GM12872 (cell line): ENCODE data around the gene TAF4.

ENCODE experiments used
- TF ChIP-seq, protein P1 (sequence below): IDR thresholded peaks from 3 replicates; pipeline ENCODE4 v1.5.1; 2011; ENCODE audit warnings: low read depth, mild to moderate bottlenecking, low read length, moderate library complexity; ENCODE audit not compliant: insufficient read depth

Gene TAF4

DNA sequence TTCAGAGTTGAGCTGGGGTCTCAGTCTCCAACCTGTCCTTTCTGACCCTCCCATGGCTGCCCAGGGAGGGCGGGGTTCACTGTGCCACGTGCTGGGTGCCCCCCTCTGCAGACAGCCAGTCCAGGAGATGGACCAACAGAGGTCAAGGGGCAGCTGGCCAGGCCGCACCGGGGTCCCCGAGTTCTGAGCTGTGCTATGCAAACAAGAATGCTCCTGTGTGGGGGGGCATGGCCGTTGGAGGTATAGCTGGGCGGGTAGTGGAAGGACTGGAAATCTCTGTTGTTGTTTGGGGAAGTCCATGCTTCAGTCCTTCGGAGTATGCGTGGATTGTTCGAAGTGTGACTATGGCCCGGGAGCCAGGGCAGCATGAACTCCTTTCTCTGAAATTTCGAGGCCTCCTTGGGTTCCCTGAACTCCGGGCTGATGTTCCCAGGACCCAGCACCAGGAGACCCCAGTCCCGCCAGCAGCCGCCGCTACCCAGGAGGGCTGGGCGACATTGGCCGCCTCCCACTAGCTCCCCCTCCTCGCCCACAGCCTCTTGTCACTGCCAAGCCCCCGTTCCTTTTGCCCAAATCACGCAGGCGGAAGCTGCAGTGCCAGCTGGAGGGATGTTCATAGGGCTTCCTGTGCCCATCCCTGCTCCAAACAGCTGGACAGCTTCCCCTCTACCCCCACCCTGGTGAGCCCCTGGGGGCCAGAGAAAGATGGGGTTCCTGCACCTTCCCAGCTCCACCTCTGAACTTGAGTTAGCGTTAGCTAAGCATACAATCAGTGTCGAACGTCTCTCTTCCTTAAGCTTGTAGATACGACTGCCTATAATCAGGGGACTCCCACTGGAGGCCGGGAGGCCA is 126.6 kb downstream of the TAF4 start:
- TF ChIP-seq, protein P1, sequence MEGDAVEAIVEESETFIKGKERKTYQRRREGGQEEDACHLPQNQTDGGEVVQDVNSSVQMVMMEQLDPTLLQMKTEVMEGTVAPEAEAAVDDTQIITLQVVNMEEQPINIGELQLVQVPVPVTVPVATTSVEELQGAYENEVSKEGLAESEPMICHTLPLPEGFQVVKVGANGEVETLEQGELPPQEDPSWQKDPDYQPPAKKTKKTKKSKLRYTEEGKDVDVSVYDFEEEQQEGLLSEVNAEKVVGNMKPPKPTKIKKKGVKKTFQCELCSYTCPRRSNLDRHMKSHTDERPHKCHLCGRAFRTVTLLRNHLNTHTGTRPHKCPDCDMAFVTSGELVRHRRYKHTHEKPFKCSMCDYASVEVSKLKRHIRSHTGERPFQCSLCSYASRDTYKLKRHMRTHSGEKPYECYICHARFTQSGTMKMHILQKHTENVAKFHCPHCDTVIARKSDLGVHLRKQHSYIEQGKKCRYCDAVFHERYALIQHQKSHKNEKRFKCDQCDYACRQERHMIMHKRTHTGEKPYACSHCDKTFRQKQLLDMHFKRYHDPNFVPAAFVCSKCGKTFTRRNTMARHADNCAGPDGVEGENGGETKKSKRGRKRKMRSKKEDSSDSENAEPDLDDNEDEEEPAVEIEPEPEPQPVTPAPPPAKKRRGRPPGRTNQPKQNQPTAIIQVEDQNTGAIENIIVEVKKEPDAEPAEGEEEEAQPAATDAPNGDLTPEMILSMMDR = no peak

DNA sequence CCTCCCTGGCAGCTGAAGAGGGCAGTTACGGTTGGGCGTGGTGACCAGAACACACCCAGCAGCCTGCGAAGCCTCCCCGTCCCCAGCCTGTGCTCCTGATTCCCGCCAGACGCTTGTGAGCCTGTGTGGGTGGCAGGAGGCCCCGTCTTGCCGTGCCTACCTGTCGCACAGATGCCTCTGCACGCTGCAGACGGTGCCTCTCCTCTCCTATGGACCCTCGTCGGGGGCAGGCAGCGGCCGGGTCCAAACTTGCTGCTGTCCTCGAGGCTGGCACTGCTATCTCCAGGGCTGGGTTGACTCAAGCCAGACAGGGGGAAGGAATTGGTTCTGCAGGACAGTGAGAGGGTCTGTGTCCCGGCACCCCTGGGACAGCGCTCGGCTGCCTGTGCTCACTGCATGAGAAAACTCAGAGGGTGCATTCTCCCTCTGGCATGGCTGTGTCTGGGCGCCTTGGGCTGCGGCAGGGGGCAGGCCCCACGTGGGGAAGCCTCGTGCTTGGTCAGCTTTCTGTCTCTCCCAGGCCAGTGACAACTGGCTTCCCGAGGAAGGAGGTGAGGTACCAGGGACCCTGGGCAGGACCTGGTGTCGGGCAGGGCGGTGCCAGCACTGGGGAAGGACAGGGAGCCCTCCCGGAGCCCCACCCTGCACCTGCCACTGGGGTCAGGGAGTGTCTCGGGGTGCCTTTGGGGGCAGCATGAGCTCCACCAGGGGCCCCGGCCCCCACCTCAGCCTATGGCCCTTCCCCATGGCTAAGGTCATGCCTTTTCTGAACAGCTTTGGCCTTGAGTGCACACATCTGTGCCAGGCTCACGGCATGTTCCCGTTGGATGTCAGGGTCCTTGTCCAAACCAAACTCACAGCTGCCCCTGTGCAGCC is 127.5 kb downstream of the TAF4 start:
- TF ChIP-seq, protein P1 = no peak

DNA sequence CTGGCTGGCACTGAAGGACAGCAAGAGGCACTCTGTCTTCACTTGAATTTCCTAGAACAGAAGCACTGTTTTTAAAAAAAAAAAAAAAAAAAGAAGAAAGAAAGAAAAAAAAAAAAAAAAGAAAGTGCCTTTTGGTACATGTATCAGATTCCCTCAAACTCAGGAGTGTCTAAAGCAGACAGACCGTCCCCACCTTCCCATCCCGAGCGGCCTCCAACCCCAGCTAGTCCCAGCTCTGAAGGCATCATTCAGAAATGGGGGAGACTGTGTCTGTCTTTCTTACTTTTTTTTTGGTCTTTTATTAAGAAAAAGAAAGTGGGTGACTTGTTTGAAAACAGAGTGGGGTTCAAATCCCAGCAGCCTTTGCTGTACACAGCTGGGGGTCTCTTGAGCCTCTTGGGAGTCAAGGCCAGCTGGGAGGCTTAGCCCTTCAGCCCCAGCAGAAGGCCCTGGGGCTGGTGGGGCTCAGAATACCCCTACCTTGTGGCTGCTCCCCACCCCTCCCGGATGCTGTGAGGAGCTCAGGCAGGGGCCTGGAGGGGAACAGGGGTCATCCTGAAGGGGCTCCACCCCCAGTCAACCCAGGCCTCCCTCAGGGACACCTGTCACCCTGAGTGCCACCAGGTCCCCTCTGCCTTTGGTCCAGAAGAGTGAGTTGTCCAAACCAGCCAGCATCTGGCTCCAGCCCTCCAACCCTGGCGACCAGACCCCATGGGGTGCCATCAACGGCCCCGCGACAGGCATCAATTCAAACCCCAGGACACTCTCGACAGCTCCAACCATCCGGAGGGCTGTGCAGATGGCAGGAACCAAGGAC is 128.3 kb downstream of the TAF4 start:
- TF ChIP-seq, protein P1 = no peak

DNA sequence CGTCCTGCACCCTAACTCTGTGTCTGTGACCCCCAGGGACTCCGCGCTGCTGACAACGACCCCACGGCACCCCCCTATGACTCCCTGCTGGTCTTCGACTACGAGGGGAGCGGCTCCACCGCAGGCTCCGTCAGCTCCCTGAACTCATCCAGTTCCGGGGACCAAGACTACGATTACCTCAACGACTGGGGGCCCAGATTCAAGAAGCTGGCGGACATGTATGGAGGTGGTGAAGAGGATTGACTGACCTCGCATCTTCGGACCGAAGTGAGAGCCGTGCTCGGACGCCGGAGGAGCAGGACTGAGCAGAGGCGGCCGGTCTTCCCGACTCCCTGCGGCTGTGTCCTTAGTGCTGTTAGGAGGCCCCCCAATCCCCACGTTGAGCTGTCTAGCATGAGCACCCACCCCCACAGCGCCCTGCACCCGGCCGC is 129.0 kb downstream of the TAF4 start:
- TF ChIP-seq, protein P1 = no peak

DNA sequence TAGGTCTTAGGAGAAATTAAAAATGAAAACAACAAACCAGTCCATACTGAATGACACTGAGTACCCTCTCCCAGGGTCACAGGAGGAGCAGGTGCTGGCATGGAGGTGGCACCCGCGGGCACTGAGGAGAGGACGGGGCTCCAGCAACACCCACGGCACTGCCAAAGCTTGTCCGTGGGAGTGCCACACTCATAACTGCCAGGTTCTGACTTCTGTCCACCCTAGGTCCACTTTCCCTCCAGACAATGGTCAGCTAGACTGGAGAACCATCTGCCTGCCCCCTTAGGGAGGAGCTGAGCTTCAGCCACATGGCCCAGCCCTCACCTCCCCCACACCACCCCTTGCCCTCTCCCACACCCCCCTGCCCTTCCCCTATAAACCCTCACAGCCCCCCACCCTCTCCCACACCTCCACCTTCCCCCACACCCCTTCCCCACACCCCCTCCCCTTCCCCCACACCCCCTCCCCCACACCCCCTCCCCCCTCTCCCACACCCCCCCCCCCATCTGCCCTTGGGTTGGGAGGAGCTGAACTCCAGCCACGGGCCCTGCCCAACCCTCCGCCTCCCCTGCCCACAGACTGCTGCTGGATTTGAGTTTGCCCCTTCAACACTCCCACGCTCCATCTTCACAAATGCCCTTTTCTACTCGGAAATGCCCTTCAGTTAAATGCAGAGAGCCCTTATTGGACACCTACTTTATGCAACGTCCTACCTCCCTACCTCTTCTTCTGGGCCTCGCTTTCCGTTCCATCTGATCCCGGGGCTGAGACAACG is 129.6 kb downstream of the TAF4 start:
- TF ChIP-seq, protein P1 = no peak

DNA sequence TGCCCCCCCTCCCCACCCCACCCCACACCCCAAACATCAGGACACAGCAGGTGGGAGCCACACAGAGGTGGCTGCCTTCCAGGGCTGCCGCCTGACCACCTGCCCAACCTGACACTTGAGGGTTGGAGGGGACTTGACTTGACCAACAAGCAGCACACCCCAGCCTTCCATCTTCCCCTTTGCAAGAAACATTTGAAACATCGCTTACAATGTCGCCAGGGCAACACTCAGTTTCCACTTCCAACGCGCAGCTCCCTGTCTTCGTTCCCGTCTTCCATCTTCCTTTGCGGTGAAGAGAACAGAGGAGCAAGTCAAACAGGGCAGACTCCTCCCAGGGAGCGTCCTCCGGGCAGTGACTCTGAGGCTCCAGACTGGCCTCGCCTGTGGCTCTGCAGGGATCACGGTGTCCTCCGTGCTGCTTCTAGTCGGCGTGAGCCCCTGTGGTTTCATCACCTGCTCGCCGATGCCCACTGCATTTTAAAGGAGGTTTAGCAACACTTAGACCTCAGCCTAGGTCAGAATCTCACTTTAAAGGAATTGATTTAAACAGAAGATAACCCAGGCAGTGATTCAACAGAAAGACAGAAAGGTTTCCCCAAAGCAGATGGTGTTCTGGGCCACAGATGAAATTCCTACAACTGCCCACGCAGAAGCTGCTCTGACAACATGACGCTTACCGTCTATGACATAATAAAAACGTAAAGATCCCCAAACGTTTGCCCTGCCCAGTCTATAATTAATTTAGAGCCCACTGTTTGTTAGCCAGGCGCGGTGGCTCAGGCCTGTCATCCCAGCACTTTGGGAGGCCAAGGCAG is 130.8 kb downstream of the TAF4 start:
- TF ChIP-seq, protein P1 = no peak
